AG09319 (cell line): ENCODE results near the gene ZC3H18.
"Not testable (repeated sequence)": the region's sequence is repeated elsewhere in the genome, so short reads cannot be mapped to it uniquely, and the experiment has no call there.

Experiments
- DNase-seq: peaks from one replicate; pipeline ENCODE4 v3.0.0-alpha.2; 2010; ENCODE audit warnings: low read depth; ENCODE audit errors: extremely low read depth
- CTCF ChIP-seq: IDR thresholded peaks from 2 replicates; pipeline ENCODE4 v1.5.1; 2011; ENCODE audit warnings: low read depth, mild to moderate bottlenecking, inconsistent platforms, low read length, moderate library complexity

The ZC3H18 gene

GRCh38 chr16:88600539-88600896 lies 30.3 kb downstream of the ZC3H18 start:
- DNase-seq: no peak
- no peak for TF ChIP-seq CTCF

GRCh38 chr16:88601313-88602036 lies 31.3 kb downstream of the ZC3H18 start:
- DNase-seq: no peak
- TF ChIP-seq CTCF: no peak

- no peak for DNase-seq
- no peak for TF ChIP-seq CTCF
Observed at GRCh38 chr16:88602091-88602490, 31.9 kb downstream of the ZC3H18 start.

- no peak for TF ChIP-seq CTCF
- no peak for DNase-seq
Observed at GRCh38 chr16:88605186-88606147, 35.3 kb downstream of the ZC3H18 start.

- no peak for DNase-seq
- TF ChIP-seq CTCF: no peak
Observed at GRCh38 chr16:88606148-88606757, 36.0 kb downstream of the ZC3H18 start.

- TF ChIP-seq CTCF: no peak
- DNase-seq: no peak
Observed at GRCh38 chr16:88608076-88608475, 37.9 kb downstream of the ZC3H18 start.

- DNase-seq: not testable (repeated sequence)
Observed at GRCh38 chr16:88609426-88609825, 39.2 kb downstream of the ZC3H18 start.
